GM03348 (cell line): Measurements from ENCODE around the gene PSD2.

Experiments used
- DNase-seq: peaks from one replicate; pipeline ENCODE4 v3.0.0; 2012; ENCODE audit warnings: low spot score

The PSD2 gene

GRCh38 chr5:139795074-139796001 lies at the start of gene PSD2:
TSS of gene PSD2 (plus strand) at chr5:139795808. CDS start at chr5:139809441, 13,633 bp downstream.
- DNase-seq: peak; percentile 67

DNA sequence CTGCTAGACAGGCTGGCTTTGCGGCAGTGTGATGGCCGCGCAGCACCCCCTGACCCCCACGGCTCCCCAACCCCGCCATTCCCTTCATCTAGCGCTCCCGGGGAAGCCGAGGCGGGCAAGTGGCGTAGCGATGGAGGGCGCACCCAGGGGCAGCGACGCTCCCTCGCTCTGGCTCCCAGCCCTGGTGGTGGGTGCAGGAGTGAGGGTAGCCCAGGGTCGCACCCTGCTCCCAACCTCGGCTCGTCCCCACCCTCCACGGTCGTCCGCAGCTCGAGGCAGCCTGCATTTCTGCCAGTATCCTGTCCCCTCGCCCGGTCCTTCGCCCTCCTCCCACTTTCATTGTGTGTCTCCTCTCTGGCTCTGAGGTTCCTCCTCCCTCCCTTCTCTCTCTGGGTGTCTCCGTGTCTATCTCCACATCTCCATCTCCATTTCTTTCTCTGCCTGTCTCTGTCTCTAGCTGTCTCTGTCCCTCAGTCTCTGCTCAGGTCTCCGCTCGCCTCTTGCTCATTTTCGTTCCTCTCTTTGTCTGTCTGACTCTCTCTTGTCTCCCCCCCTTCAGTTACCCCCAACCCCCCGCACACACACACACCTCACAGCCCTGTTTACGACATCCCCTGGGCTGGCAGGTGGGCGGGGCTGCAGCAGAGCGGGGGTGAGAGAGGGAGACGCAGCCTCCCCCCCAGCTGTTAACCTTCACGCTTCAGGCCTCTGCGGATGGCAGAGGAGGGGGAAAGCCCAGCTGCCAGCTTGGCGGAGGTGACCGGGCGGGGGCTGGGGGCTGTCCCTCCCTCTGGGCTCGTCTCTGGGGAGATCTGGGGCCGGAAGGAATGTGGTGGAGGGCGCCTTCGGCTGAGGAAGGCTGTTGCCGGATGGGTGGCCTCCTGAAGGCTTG lies 48.7 kb upstream of the PSD2 start:
- DNase-seq: peak; percentile 57

GRCh38 chr5:139747583-139748504 lies 47.8 kb upstream of the PSD2 start:
- DNase-seq: peak; percentile 57

GRCh38 chr5:139748505-139748826 lies 47.1 kb upstream of the PSD2 start:
- DNase-seq: no peak

- DNase-seq: no peak
These were observed 46.4 kb upstream of the PSD2 start for GRCh38 chr5:139749242-139749641.

- DNase-seq: no peak
These were observed 44.4 kb upstream of the PSD2 start for GRCh38 chr5:139751236-139751635.

DNA sequence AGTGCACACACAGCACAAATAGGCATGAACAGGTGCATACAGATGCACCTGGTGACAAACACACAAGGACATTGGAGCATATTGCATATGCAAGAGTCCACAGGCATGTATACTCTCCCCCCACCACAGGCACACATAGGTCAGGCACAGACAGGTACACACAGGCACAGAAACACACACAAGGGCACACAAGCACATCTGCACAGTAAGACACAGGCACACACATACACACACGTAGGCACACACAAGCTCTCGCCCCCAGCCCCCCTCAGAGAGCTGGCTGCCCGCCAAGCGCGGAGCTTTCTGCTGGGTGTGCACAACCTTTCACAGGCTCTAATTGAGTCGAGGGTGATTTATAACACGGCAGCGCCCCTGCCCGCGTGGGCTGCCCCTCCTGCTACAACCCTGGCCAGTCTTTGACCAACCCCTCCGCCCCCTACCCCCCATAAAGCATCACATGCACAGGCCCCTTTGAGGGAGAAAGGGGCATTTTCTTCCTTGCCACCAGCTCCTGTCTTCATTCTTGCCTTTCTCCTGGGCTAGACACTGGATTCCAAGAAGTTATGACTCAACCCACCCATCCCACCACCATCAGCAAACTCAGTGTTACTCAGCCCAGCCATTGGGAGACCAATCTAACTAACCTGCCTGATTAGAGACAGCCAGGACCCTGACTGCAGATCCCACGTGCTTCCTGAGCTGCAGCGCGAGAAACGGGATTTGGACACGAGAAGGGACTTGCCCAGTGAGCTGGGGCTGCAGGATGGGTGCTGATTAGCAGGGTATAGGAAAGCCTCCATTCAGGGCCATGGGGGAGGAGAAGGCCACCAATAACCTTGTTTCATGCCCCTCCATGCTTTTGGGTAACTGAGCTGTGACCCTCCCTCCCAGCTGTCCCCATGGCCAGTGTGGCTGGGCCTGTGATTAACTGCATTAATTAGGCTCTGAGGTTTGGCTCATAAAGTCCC lies 42.8 kb upstream of the PSD2 start:
- DNase-seq: peak; percentile 52

GRCh38 chr5:139755892-139756671 lies 39.5 kb upstream of the PSD2 start:
- no peak for DNase-seq

GRCh38 chr5:139756971-139757370 lies 38.6 kb upstream of the PSD2 start:
- DNase-seq: no peak

- no peak for DNase-seq
These were observed 37.7 kb upstream of the PSD2 start for GRCh38 chr5:139757727-139758509.

- no peak for DNase-seq
These were observed 37.0 kb upstream of the PSD2 start for GRCh38 chr5:139758510-139759075.

DNA sequence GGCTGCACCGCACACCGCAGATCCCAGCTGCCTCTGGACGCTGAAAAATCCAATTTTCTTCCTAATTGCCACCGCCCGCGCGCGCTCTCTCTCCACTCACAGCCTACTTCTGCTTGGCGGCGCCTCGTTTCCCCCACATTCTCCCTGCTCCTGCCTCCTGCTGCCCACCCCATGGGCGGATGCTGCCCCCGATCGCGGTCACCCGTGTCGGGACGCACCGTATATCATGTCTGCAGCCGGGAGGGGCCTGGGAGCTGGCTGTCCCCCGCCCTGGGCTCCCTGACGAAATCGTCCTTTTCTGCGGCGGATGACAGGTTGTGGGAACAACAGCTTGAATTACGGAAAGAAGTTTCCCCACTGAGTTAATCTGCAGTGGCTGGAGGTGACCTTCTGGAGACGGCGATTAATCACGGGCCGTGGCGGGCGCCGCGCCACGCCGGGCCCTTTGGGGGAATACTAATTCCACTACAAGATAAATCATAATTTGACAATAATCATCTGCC lies 36.3 kb upstream of the PSD2 start:
- DNase-seq: no peak

DNA sequence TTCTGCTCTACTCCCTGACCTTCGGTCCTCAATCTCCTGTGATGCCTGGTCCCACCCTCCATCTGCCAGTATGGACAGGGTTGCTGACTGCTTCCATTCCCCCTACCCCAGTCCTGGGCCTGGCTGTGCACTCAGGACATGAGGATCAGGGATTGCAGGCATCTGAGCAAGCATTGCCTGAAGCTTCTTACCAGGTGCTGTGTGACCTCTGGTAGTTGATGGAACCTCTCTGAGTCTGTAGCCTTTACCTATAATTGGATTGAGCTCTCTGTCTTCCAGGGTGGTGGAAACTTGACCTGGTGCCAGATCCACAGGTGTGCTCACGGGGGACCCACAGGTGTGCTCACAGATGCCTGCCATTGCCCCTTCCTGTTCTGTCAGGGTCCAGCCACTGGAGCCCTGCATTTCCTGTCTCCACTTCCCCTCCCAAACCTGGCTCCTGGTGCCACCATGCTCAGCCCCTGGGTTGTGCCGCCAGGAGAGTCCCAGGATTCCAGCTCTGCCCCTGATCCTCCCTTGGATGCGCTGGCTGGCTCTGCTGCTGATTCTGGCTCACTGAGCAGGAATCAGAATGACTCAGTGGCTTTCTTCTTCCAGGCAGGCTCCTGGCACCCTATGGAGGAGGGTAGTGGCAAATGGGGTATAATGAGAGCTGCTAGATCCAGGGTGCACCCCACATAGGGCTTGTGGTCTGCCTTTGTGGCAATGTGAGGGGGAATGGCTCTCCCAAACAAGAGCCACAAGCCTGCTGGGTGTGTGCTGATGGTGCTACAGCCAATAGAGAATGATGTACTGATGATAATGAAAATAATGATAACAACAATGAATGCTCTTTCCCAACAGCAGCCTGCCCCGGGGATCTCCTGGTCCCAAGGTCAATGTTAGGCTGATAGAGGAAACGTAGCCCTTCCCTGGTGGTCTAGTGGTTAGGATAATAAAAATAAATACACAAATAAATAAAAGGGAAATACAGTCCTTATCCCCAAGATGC lies 35.2 kb upstream of the PSD2 start:
- peak; percentile 72 for DNase-seq

DNA sequence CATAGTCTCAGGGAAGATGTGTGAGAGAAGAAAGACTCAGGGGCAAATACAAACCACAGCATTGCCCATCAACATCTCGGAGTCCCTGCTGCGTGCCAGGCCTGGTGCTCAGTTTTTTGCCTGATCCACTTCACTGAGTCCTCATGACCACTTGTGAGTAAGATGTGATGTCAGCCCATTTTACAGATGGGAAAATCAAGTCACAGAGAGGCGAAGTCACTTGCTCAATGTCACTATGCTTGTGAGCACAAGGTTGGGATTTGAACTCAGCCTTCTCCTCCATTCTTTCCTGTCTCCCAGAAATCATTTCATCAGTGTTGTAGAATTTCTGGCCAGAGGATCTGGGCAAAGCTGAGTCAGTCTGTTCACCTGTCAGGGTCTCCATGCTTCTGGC lies 34.6 kb upstream of the PSD2 start:
- no peak for DNase-seq

GRCh38 chr5:139761501-139761900 lies 34.1 kb upstream of the PSD2 start:
- no peak for DNase-seq

DNA sequence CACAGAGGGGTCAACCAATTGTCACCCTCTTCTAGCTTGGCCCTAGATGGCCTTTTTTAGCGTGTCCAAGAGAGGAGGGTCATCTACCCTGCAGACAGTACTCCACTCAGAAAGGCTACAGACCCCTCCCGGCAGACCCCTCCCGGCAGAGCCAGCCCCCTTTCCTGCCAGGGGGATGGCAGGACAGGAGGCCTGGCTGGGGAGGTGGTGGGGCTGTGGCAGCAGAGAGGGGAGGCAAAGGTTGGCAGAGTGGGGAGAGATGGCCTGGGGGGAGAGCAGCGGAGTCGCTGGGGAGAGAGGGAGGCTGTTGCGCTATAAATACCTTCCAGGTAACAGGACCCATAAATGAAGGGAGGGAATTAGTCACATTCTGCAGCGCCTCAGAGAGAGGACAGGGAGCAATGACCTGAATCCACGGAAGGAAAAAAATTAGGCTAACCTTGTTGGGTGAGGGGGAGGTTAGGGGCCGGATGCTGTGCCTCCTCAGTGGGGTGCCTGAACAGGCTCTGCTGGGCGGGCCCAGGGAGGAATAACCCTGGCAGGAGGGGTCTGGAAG lies 32.9 kb upstream of the PSD2 start:
- no peak for DNase-seq
